ENCODE measurements around the gene ARID3C.

The ARID3C gene

GRCh38 chr9:34578241-34579103 lies 50.4 kb downstream of the ARID3C start:
- in situ Hi-C loops (cut with HindIII; ENCODE audit: low sequenced_read_pairs), result loop anchor here (10.0 kb wide), 1 partner anchor 314 kb away; no protein-coding TSS in a partner anchor

DNA sequence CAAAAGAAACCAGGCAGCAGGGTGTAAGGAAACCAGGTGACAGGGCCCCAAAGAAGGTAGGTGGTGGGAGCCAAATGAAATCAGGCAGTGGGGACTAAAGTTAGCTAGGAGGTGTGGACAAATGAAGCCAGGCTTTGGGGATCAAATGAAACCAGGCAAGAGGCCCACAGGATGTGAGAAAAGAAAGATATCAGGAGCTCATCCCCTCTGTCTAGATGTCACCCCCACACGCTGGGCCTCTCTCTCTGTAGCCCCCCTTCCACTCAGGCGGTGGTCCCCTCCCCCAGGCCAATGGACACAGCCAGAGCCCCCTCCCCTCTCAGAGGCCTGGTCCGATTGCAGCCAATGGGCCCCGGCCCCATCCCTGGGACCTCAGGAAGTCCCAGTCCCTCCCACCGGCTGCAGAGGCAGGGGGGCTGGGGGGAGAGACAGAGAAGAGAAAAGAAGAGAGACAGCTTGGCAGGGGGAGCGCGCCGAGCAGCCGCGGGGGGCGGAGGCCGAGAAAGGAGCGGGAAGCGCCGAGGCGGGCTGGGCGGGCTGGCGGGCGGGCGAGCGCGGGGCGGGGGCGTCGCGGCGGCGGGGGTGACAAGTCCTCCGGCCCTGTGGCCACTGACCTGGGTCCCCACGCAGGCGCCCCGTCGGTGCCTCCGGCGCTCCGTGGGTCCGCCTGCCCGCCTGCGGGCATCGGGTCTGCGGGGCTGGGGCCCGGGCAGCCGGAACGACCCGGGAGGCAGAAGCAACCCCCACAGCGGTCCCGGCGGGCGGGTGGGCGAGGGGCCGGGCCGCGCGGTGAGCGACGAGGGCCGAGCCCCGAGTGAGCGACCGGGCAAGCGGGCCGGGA lies 51.2 kb downstream of the ARID3C start:
- in situ Hi-C loops (cut with HindIII; ENCODE audit: low sequenced_read_pairs), result loop anchor here (10.0 kb wide), 1 partner anchor 313 kb away; no protein-coding TSS in a partner anchor

DNA sequence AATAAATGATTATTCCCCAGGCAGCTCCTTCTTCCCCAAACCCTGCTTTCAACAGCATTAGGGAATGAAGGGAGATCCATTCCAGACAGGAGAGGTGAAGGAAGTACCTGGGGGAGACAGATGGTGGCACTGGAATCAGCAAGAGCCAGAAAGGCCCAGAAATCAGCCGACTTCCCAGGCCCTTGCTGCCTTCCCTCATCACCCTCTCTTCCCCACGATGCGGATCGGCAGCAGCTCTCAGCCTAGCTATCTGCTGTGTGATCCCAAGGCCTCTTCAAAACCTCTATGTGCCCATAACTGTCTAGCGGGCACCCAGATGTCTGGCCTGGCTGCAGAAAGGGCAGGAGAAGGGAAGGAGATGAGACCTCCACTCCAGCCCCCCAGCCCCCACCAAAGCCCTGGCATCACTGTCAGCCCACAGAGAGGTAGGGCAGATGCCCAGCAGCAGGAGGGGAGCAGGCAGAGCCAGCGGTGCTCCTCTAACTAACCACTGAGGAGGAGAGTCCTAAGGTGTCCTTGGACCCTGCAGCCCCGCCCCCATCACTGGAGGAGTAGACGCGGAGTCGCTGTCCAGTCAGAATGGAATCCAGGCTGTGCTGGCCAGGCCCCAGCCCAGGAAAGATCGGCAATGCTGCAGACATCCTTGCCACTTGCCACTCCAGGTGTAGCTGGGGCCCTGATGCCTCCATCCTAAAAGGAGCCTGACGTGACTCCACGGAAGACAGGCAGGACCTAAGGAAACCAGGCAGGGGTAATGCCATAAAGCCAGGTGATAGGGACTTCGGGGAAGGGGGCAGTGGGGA lies 52.1 kb downstream of the ARID3C start:
- in situ Hi-C loops (cut with HindIII; ENCODE audit: low sequenced_read_pairs), result loop anchor here (10.0 kb wide), 1 partner anchor 312 kb away; no protein-coding TSS in a partner anchor

- in situ Hi-C loops (cut with HindIII; ENCODE audit: low sequenced_read_pairs), result loop anchor here (10.0 kb wide), 1 partner anchor 311 kb away; no protein-coding TSS in a partner anchor
Observed at GRCh38 chr9:34575862-34576596, 52.8 kb downstream of the ARID3C start.

DNA sequence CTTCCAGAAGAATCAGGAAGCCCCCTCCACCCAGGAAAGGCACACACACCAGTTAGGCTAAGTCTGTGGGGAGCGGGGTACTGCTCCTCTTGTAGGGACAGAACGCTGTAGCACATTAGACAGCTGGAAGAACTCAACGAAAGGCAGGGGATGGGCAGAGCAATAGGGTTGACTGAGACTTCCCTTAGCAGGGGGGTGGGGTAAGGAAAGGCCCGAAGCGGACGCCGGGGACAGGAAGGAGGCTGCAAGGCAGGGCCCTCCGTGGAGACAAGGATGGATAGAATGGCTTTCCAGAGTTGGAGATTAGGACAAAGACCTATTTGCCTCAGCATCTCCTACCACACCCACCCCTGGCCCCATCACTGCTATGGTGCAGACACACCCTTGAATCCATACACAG lies 53.6 kb downstream of the ARID3C start:
- in situ Hi-C loops (cut with HindIII; ENCODE audit: low sequenced_read_pairs), result loop anchor here (10.0 kb wide), 1 partner anchor 310 kb away; no protein-coding TSS in a partner anchor

DNA sequence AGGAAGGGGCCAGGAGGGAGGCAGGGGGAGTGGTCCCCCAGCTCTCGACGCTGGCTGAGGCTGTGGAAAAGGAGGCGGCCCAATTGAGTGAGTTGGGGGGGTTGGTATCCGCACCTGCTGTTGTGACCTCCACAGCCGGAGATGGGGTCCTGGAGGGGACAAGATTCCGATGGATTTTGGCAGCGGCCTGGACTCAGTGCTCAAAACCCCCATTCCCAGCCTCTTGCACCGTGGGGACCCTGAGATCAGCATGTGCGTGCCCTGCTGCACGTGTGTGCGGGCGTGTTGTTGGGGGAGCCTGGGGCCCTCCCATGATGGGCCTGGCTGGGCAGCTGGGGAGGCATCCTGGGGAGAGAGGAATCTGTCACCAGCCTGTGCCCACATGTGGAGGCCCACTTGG lies 54.3 kb downstream of the ARID3C start:
- in situ Hi-C loops (cut with HindIII; ENCODE audit: low sequenced_read_pairs), result loop anchor here (10.0 kb wide), 1 partner anchor 310 kb away; no protein-coding TSS in a partner anchor

DNA sequence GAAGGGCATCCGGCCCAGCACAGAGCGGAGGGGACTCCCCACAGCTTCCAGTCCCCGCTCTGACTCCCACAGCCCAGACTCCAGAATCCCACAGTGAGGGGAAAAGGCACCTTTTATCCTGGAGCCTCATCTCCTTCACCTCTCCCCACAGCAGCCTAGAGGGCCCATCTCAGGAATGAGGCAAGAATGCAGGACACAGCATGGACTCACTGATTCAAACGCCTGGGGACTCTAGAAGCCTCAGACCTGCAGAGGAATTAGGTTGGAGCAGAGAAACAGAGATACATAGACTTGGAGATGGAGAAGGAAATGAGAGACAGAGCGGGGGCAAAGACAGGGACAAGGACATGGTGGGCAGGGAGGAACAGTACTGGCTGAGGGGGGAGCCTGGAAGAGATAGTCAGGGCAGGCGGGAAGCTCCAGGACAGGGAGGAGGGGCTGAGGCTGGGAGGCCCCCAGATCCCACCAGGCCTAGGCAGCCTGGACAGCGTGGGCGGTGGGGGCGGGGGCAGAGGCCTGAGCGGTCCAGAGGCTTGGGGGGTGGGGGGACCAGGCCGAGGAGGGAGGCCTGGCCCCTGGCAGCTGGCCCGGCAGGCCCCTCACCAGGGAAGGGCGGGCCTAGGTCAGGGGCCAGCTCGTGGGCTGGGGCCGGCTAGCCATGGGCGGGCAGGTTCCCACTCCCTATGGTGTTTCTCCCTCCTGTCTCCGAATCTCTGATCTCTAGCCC lies 55.1 kb downstream of the ARID3C start:
- in situ Hi-C loops (cut with HindIII; ENCODE audit: low sequenced_read_pairs), result loop anchor here (10.0 kb wide), 1 partner anchor 309 kb away; no protein-coding TSS in a partner anchor

- in situ Hi-C loops (cut with HindIII; ENCODE audit: low sequenced_read_pairs), result loop anchor here (10.0 kb wide), 1 partner anchor 308 kb away; no protein-coding TSS in a partner anchor
Observed at GRCh38 chr9:34572628-34573027, 56.2 kb downstream of the ARID3C start.

DNA sequence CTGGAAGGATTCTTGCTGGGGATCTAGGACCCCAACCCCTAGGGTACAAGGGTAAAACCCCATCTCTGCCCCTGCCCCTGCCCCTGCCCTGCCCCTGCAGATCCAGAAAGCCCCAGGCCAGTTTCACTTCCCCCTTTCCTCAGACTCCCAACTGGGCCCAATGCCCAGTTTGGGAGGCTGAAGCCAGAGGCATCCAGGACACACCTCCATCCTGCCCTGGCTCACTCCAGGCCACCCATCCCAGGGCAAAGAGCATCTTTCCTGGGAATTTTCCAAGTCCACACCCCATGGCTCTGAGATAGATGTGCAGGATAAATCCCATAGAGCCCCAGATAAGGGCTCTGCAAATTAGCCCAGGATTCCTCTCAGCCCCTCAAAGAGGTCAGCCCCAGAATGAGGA lies 56.8 kb downstream of the ARID3C start:
- in situ Hi-C loops (cut with HindIII; ENCODE audit: low sequenced_read_pairs), result loop anchor here (10.0 kb wide), 1 partner anchor 307 kb away; no protein-coding TSS in a partner anchor

- in situ Hi-C loops (cut with HindIII; ENCODE audit: low sequenced_read_pairs), result loop anchor here (10.0 kb wide), 1 partner anchor 307 kb away; no protein-coding TSS in a partner anchor
Observed at GRCh38 chr9:34571481-34571810, 57.4 kb downstream of the ARID3C start.
